Endothelial cell of umbilical vein (primary cell): ENCODE results near the gene JMJD7. TPM values are rescaled to one million over a fixed set of nuclear protein-coding genes. Genes with fewer than 3 reads are reported as not detected.

Experiments used
- BruUV-seq: library from RNA; stranded (reverse); fragments of 400-500 nt; replicated peaks from 2 replicates; lab custom pipeline; 2021; lab: Mats Ljungman, UMichigan
- CTCF ChIA-PET: fragments of 300-600, 350-600 bp; sonication (Branson Sonifier 250); formaldehyde crosslinking; loops from one replicate; lab custom pipeline; 2021; ENCODE audit warnings: antibody characterized with exemption, inconsistent platforms; lab: Charles Lee
- POLR2A ChIA-PET: fragments of 300-600, 350-600 bp; sonication (Branson Sonifier 250); formaldehyde crosslinking; loops from one replicate; lab custom pipeline; 2021; ENCODE audit warnings: antibody characterized with exemption, inconsistent platforms; lab: Charles Lee
- DNase-seq: peaks from one replicate; pipeline ENCODE4 v3.0.0-alpha.2; 2011; ENCODE audit warnings: low read depth, low spot score
- FAIRE-seq: peaks from 2 replicates; lab custom pipeline; 2011; peaks lifted over from hg19 to GRCh38; lab: Jason Lieb, UNC
- H2AFZ ChIP-seq: 2 replicates; pipeline ENCODE4 v1.6.0; 2012; ENCODE audit warnings: low read depth, low read length, control low read depth, inconsistent platforms
- H3K27ac ChIP-seq: 2 replicates; pipeline ENCODE4 v1.5.1; 2011; ENCODE audit warnings: low read depth, mild to moderate bottlenecking, control low read depth, low read length, moderate library complexity; ENCODE audit not compliant: insufficient read depth
- H3K27me3 ChIP-seq, 2 experiments: 2 replicates each; pipeline versions ENCODE4 v1.6.0 to v1.6.1; 2011; ENCODE audit warnings: low read length in 2 of 2, mixed read lengths in 1 of 2; ENCODE audit not compliant: control insufficient read depth in 2 of 2, insufficient read depth in 2 of 2
- H3K36me3 ChIP-seq, 2 experiments: 2 replicates in 1 of 2; 3 replicates in 1 of 2; pipeline ENCODE4 v1.5.1; 2011; ENCODE audit warnings: low read length in 2 of 2, mild to moderate bottlenecking in 1 of 2, moderate library complexity in 1 of 2; ENCODE audit not compliant: control insufficient read depth in 2 of 2, insufficient read depth in 2 of 2; ENCODE audit errors: extremely low read depth in 1 of 2
- H3K4me1 ChIP-seq: 3 replicates; pipeline ENCODE4 v1.5.1; 2011; ENCODE audit warnings: mild to moderate bottlenecking, low read length; ENCODE audit not compliant: control insufficient read depth, insufficient read depth; ENCODE audit errors: extremely low read depth
- H3K4me2 ChIP-seq: 2 replicates; pipeline ENCODE4 v1.6.1; 2011; ENCODE audit warnings: low read length, control low read depth, mixed read lengths; ENCODE audit not compliant: insufficient read depth
- H3K4me3 ChIP-seq, 3 experiments: fragments of 200-600 bp in 1 of 3; sonication (generic), shearing (Covaris generic) in 1 of 3; replicated peaks in 1 of 3; 2 replicates each; pipeline ENCODE4 v1.5.1; 2011 to 2016; ENCODE audit warnings: control low read depth in 3 of 3, low read length in 3 of 3, mild to moderate bottlenecking in 2 of 3, inconsistent platforms in 1 of 3, low read depth in 1 of 3, moderate library complexity in 1 of 3; ENCODE audit not compliant: insufficient read depth in 1 of 3
- H3K79me2 ChIP-seq: 2 replicates; pipeline ENCODE4 v1.6.0; 2012; ENCODE audit warnings: low read length, inconsistent platforms; ENCODE audit not compliant: control insufficient read depth, insufficient read depth
- H3K9ac ChIP-seq: replicated peaks from 2 replicates; pipeline ENCODE3; 2011; ENCODE audit warnings: low read length, control low read depth; ENCODE audit not compliant: insufficient read depth; ENCODE audit errors: extremely low read depth
- H3K9me1 ChIP-seq: replicated peaks from 3 replicates; pipeline ENCODE4 v1.6.0; 2011; ENCODE audit warnings: mild to moderate bottlenecking, low read length; ENCODE audit not compliant: control insufficient read depth, insufficient read depth; ENCODE audit errors: extremely low read depth
- H3K9me3 ChIP-seq: replicated peaks from 2 replicates; pipeline ENCODE4 v1.5.1; 2012; ENCODE audit warnings: low read length, inconsistent platforms; ENCODE audit not compliant: control insufficient read depth, insufficient read depth
- H4K20me1 ChIP-seq: replicated peaks from 2 replicates; pipeline ENCODE3; 2011; ENCODE audit warnings: mild to moderate bottlenecking, low read length; ENCODE audit not compliant: control insufficient read depth, insufficient read depth; ENCODE audit errors: extremely low read depth
- CTCF ChIP-seq, 2 donors: IDR thresholded peaks; 1 replicate in 1 of 2; 2 replicates in 1 of 2; pipeline ENCODE4 v1.5.1; 2011; ENCODE audit warnings: low read length in 2 of 2, mild to moderate bottlenecking in 2 of 2, moderate library complexity in 2 of 2, control low read depth in 1 of 2, inconsistent platforms in 1 of 2, low read depth in 1 of 2; ENCODE audit not compliant: insufficient read depth in 1 of 2; ENCODE audit errors: extremely low read depth in 1 of 2
- EZH2 ChIP-seq: IDR thresholded peaks from 2 replicates; pipeline ENCODE4 v1.6.1; 2012; ENCODE audit warnings: borderline replicate concordance, low read depth, mild to moderate bottlenecking, moderate library complexity, low read length, inconsistent platforms; ENCODE audit not compliant: severe bottlenecking
- FOS ChIP-seq: IDR thresholded peaks from 2 replicates; pipeline ENCODE4 v1.6.1; 2011; ENCODE audit warnings: mild to moderate bottlenecking, low read length, moderate library complexity, borderline replicate concordance; ENCODE audit not compliant: insufficient read depth
- GATA2 ChIP-seq: IDR thresholded peaks from 2 replicates; pipeline ENCODE4 v1.7.0; 2011; ENCODE audit warnings: low read depth, mild to moderate bottlenecking, moderate library complexity, mixed read lengths, low read length; ENCODE audit not compliant: insufficient read length, insufficient read depth
- JUN ChIP-seq: IDR thresholded peaks from 2 replicates; pipeline ENCODE4 v1.6.1; 2011; ENCODE audit warnings: borderline replicate concordance, low read depth; ENCODE audit not compliant: insufficient read length, insufficient read depth
- MAX ChIP-seq: IDR thresholded peaks from 2 replicates; pipeline ENCODE4 v1.6.1; 2011; ENCODE audit not compliant: insufficient read depth, insufficient read length
- MYC ChIP-seq: IDR thresholded peaks from one replicate; pipeline ENCODE4 v1.6.1; 2011; ENCODE audit warnings: mild to moderate bottlenecking, low read depth, low read length
- POLR2A ChIP-seq: IDR thresholded peaks from 2 replicates; pipeline ENCODE4 v1.6.1; 2012; ENCODE audit warnings: low read depth, mild to moderate bottlenecking, control low read depth, low read length
- POLR2AphosphoS5 ChIP-seq: IDR thresholded peaks from 2 replicates; pipeline ENCODE4 v1.6.1; 2012; ENCODE audit warnings: low read depth, mild to moderate bottlenecking, control low read depth, low read length, moderate library complexity; ENCODE audit not compliant: insufficient read depth
- dilution Hi-C: fragments of 300-500 bp; cut with MboI; formaldehyde crosslinking; loops from one replicate; pipeline ENCODE4 v1.15.0; 2019; ENCODE audit warnings: low sequenced_read_pairs; ENCODE audit not compliant: extremely low pct_ligation_motif_present
- intact Hi-C: fragments of 100-400 bp; cut with micrococcal nuclease; formaldehyde crosslinking; loops from one replicate; pipeline ENCODE4 v1.10.0; 2022
- polyA plus RNA-seq, 4 experiments: library from polyadenylated mRNA; depleted of rRNA in 3 of 4; stranded (reverse) in 3 of 4; unstranded in 1 of 4; fragments of >200 nt; gene quantifications; 2 replicates each; pipeline versions ENCODE4 v1.2.1 to v1.2.3, GENCODE V29; 2011 to 2012; ENCODE audit warnings: missing spikeins in 1 of 4
- total RNA-seq: library from RNA; stranded (reverse); gene quantifications from 2 replicates; pipeline ENCODE4 v1.2.3, GENCODE V29; 2021

JMJD7 gene
- total and polyA plus RNA-seq, 2 donors (not counting 3 experiments of a cell fraction or from before 2014, with no cell fraction given), result 7.3 to 11.4 TPM

GRCh38 chr15:41804361-41804760 is 23.5 kb upstream of the JMJD7 start:
- Histone ChIP-seq H4K20me1 (no peaks in the 10 kb centered on the region), H3K79me2 (peaks cover 15% of the 10 kb centered on the region), H3K4me1 (peaks cover 25% of the 10 kb centered on the region), H3K9ac (no peak overlapping the region), H3K27ac (peak overlapping the region; percentile 5), H3K4me3 (no peak overlapping the region), H3K9me1 (no peaks in the 10 kb centered on the region), H3K27me3 (no peaks in the 10 kb centered on the region), H2AFZ (no peak overlapping the region), H3K36me3 (peaks cover 2 to 6% of the 10 kb centered on the region in 2 experiments), H3K4me2 (no peak overlapping the region), H3K9me3 (no peaks in the 10 kb centered on the region)
- TF ChIP-seq MAX, result no peak
- TF ChIP-seq FOS, result no peak
- TF ChIP-seq POLR2A, result no peak
- TF ChIP-seq MYC, result no peak
- no peak for TF ChIP-seq GATA2
- no peak for TF ChIP-seq EZH2
- no peak for TF ChIP-seq JUN
- no peak for TF ChIP-seq CTCF (IDR thresholded peaks at IDR 0.05; ENCODE audit: extremely low read depth in 1 of 2, insufficient read depth in 1 of 2, low read depth in 1 of 2, low read length in 2 of 2)
- no peak for TF ChIP-seq POLR2AphosphoS5
- intact Hi-C loops (no loop called here), dilution Hi-C loops (no loop called here)
- FAIRE-seq, result no peak
- no TSS peak for BruUV-seq
- POLR2A ChIA-PET, result no interaction called here
- CTCF ChIA-PET, result interaction anchor here (1.7 to 15.9 kb wide), 3 partner anchors 20 to 200 kb away, joined by 6 to 754 read pairs (median 6); partner anchors contain the start of gene MAPKBP1
- no peak for DNase-seq
